GM21526 (cell line): ENCODE measurements around the gene VARS1.
"Not testable (repeated sequence)": the region's sequence is repeated elsewhere in the genome, so short reads cannot be mapped to it uniquely, and the experiment has no call there.

Experiments
- ATAC-seq: cut with Tn5 transposase; IDR thresholded peaks from one replicate; pipeline ENCODE4 v1.9.1; 2021; ENCODE audit warnings: moderate library complexity; ENCODE audit not compliant: unreplicated experiment, low FRiP score

Gene VARS1

DNA sequence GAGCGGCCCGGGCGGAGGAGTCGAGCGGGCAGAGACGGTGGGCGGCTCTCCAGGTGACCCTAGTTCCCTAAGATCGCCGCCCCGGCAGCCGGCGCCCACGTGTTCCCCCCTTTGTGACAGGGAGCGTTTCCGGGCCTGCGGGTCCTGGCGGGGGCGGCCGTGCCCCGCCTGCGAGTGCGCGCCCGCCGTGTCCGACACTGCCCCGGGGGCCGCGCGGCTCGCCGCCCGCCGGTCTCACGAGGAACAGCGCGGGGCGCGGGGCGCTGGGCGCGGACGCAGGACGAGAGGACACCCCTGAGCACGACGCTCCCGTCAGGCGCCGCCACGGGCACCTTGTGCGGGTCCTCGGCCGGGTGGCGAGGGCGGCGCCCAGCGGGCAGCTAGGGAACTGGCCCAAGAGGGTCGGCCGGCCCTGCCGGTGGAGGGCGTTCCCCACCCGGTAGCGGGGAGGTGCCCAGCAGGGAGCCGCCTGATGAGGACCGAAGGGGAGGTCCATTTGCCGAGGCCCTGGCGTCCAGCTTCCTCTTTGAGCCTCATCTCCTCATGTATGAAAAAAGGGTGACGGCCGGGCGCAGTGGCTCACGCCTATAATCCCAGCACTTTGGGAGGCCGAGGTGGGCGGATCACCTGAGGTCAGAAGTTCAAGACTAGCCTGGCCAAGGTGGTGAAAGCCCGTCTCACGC, at the start of gene VARS1:
Gene VARS1 (minus strand): TSS at position 137 of the 683 bp plus-strand sequence. CDS start 535 bp downstream, outside the sequence.
- ATAC-seq = peak; percentile 60

DNA sequence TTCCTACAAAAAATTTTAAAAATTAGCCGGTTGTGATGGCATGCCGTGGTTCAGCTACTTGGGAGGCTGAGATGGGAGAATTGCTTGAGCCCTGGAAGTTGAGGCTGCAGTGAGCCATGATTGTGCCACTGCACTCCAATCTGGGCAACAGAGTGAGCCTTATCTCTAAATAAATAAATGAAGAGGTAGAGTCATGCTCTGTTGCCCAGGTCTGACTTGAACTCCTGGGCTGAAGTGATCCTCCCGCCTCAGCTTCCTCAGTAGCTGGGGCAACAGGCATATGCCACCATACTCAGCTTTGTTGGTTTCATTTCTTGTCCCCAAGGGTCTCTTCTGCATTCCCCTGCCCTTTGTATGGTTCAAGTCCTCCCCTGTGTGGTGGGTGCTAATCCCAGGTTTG, 49.0 kb upstream of the VARS1 start:
- no peak for ATAC-seq

- no peak for ATAC-seq
Observed at GRCh38 chr6:31842053-31842452, 46.5 kb upstream of the VARS1 start.

- not testable (repeated sequence) for ATAC-seq
Observed at GRCh38 chr6:31839779-31840126, 44.2 kb upstream of the VARS1 start.

DNA sequence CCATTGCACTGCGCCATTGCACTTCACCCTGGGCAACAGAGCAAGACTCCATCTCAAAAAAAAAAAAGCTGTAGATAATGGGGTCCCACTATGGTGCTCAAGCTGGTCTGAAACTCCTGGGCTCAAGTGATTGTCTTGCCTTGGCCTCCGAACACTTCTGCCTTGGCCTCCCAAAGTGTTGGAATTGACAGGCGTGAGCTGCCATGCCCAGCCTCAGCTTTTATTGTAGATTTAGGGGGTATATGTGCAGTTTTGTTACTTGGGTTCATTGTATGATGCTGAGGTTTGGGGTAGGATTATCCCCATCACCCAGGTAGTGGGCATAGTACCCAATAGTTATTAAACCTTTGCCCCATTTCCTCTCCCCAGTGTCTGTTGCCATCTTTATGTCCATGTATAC, 43.4 kb upstream of the VARS1 start:
- no peak for ATAC-seq

DNA sequence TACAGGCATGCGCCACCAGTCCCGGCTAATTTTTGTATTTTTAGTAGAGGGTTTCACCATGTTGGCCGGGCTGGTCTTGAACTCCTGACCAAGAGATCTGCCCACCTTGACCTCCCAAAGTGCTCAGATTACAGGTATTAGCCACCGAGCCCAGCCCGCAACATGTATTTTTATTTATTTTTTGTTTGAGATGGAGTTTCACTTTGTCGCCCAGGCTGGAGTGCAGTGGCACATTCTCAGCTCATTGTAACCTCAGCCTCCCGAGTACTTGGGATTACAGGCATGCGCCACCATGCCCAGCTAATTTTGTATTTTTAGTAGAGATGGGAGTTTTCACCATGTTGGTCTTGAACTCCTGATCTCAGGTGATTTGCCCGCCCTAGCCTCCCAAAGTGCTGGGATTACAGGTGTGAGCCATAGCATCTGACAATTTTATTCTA, 42.6 kb upstream of the VARS1 start:
- ATAC-seq = not testable (repeated sequence)

GRCh38 chr6:31837369-31838113, 42.0 kb upstream of the VARS1 start:
- ATAC-seq = no peak

- ATAC-seq = no peak
Observed at GRCh38 chr6:31836474-31837368, 41.2 kb upstream of the VARS1 start.

DNA sequence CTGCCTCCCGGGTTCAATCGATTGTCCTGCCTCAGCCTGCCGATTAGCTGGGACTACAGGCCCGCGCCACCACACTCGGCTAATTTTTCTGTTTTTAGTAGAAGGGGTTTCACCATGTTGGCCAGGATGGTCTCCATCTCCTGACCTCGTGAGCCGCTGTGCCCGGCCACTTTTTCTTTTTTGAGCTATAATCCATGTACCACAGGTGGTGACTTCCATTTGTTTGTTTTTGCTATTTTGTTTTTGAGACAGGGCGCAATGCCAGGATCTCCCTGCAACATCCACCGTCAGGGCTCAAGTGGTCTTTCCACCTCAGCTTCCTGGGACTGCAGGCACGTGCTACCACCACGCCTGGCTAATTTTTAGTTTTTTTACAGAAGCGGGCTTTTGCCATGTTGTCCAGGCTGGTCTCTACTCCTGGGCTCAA, 40.5 kb upstream of the VARS1 start:
- no peak for ATAC-seq

- ATAC-seq = peak; percentile 35
Observed at GRCh38 chr6:31834367-31835250, 39.1 kb upstream of the VARS1 start.

DNA sequence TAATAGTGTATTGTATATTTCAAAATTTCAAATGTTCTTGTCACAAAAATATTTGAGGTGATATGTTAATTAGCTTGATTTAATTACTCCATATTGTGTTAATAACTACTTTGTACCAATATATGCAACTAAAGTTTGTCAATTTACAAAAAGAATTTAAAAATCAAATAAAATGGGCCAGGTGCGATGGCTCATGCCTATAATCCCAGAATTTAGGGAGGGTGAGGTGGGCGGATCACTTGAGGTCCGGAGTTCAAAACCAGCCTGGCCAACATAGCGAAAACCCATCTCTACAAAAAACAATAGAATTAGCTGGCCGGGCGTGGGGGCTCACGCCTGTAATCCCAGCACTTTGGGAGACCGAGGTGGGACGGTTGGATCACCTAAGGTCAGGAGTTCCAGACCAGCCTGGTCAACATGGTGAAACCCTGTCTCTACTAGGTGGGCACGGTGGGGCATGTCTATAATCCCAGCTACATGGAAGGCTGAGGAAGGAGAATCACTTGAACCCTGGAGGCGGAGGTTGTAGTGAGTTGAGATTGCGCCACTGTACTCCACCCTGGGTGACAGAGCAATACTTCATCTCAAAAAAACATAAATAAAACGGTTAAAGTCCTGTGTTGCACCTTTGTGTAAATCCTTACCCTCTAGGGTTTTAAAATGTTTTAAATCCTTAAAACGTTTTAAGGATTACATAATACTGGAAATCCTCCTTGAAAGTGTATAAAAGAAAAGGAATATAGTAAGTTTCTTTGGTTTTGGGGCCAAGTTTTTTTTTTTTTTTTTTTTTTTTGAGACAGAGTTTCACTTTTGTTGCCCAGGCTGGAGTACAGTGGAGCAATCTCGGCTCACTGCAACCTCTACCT, 36.0 kb upstream of the VARS1 start:
- ATAC-seq = no peak

DNA sequence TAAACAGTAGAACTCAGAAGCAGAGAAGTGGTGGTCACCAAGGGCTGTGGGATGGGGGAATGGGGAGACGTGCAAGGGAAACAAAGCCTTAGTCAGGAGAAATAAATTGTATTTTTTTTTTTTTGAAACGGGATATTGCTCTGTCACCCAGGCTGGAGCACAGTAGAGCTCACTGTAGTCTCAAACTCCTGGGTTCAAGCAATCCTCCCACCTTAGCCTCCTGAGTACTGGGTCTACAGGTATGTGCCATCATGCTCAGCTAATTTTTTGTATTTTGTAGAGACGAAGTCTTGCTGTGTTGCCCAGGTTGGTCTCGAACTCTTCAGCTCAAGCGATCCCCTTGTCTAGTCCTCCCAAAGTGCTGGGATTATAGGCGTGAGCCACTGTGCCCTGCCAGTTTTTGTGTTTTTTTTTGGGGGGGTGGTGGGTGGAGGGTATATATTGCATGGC, 35.4 kb upstream of the VARS1 start:
- ATAC-seq = no peak

GRCh38 chr6:31829633-31830283, 34.2 kb upstream of the VARS1 start:
- no peak for ATAC-seq

- peak; percentile 56 for ATAC-seq
Observed at GRCh38 chr6:31827286-31828079, 31.9 kb upstream of the VARS1 start, which contains the start of gene HSPA1B. HSPA1B (plus strand) TSS chr6:31827738; CDS start chr6:31827951, 213 bp downstream.

GRCh38 chr6:31826793-31827285, 31.3 kb upstream of the VARS1 start:
- ATAC-seq = no peak

- no peak for ATAC-seq
Observed at GRCh38 chr6:31825553-31825952, 30.0 kb upstream of the VARS1 start.

DNA sequence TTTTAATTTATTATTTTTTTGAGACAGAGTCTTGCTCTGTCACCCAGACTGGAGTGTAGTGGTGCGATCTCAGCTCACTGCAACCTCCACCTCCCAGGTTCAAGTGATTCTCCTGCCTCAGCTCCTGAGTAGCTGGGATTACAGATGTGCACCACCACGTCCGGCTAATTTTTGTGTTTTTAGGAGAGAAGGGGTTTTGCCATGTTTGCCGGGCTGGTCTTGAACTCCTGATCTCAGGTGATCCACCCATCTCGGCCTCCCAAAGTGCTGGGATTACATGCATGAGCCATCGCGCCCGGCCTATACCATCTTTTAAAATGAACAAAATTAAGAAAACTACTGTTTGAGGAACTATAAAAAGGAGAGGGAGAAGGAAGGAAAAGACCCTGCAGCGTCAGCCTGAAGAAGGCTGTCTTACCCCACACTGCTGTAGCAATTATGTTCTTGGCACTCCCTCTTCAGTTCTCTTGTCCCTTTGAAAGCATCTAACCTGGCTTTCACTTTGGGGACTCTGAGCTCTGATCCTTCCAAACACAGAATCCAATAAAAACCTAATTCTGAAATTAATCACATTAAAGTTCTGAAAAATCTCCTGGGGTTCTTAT, 28.1 kb upstream of the VARS1 start:
- not testable (repeated sequence) for ATAC-seq
